ENCODE measurements around the gene RDH13. TPM values are rescaled to one million over a fixed set of nuclear protein-coding genes. Genes with fewer than 3 reads are reported as not detected.

RDH13 gene
- total RNA-seq, 1 experiment from 2014 or later: 31.1 TPM

DNA sequence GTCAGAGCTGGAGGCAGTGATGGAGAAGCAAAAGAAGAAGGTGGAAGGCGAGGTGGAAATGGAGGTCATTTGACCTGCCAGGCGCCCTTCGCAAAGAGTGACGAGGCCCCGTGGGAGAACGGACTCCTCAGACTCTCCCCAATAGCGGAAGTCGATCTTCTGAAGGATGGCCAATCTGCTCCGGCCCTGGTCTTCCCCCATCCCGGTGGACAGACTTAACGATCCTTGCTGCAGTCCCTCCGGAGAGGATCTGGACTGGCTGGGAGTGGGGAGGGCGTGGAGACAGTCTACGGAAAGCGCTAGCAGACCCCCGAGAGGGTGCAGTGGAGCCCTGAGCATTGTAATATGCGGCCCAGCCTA is 24.6 kb upstream of the RDH13 start:
- POLR2A ChIA-PET: no interaction called here
- RAD21 ChIA-PET (ENCODE audit: low non-redundant PET in 1 of 2, low total read pairs in 2 of 2, uncharacterized antibody in 2 of 2, unreplicated experiment in 2 of 2): no interaction called here
- no peak for ATAC-seq
- Histone ChIP-seq H3K4me3 (replicated peaks in 1 of 2; ENCODE audit: low read depth in 1 of 2, low read length in 2 of 2) (no peak overlapping the region), H3K79me2 (ENCODE audit: insufficient read depth, low read length) (no peaks in the 10 kb centered on the region), H2AFZ (ENCODE audit: low read depth, low read length, poor library complexity, severe bottlenecking) (no peak overlapping the region), H3K27ac (ENCODE audit: low read depth, low read length) (no peak overlapping the region), H3K9ac (ENCODE audit: low read length) (no peak overlapping the region), H3K4me1 (ENCODE audit: control insufficient read depth in 1 of 2, insufficient read depth in 2 of 2, low read length in 2 of 2) (peaks cover 0 to 3% of the 10 kb centered on the region in 2 experiments; a peak in 1 of 4 replicates), H3K9me3 (ENCODE audit: control insufficient read depth in 1 of 2, insufficient read depth in 1 of 2, low read depth in 1 of 2, low read length in 2 of 2) (no peaks in the 10 kb centered on the region), H4K20me1 (ENCODE audit: insufficient read depth) (no peaks in the 10 kb centered on the region), H3K4me2 (ENCODE audit: low read length) (no peak overlapping the region), H3K27me3 (ENCODE audit: insufficient read depth, low read length) (no peaks in the 10 kb centered on the region), H3K36me3 (ENCODE audit: control insufficient read depth in 1 of 2, insufficient read depth in 2 of 2, low read length in 2 of 2) (peaks cover 0 to 11% of the 10 kb centered on the region in 2 experiments; a peak in 2 of 4 replicates), H3K9me2 (ENCODE audit: insufficient read depth) (no peaks in the 10 kb centered on the region)
- no peak for DNase-seq (ENCODE audit: low read depth, low spot score)
- CTCF ChIA-PET: interaction anchor here (0.9 to 2.1 kb wide), 4 partner anchors 7 to 545 kb away, joined by 3 to 14 read pairs (median 4); no protein-coding TSS in a partner anchor
- intact Hi-C loops (cut with micrococcal nuclease): no loop called here
- BruUV-seq (replicated peaks): no TSS peak
- TF ChIP-seq JUND (IDR thresholded peaks at IDR 0.05) (no peak), ELF1 (IDR thresholded peaks at IDR 0.05; ENCODE audit: borderline replicate concordance, low read depth) (no peak), POLR2AphosphoS5 (IDR thresholded peaks at IDR 0.05; ENCODE audit: low read depth, low read length) (no peak), EGR1 (IDR thresholded peaks at IDR 0.05; ENCODE audit: low read depth) (no peak), RAD21 (IDR thresholded peaks at IDR 0.05; ENCODE audit: low read depth) (no peak), EZH2 (IDR thresholded peaks at IDR 0.05) (no peak), SIN3A (IDR thresholded peaks at IDR 0.05; ENCODE audit: low read depth) (no peak), POLR2A (IDR thresholded peaks at IDR 0.05; ENCODE audit: borderline replicate concordance, extremely low read depth, insufficient read depth, insufficient read length) (no peak), TCF7L2 (IDR thresholded peaks at IDR 0.05; ENCODE audit: borderline replicate concordance, extremely low read depth, insufficient read depth, insufficient read length) (no peak)

DNA sequence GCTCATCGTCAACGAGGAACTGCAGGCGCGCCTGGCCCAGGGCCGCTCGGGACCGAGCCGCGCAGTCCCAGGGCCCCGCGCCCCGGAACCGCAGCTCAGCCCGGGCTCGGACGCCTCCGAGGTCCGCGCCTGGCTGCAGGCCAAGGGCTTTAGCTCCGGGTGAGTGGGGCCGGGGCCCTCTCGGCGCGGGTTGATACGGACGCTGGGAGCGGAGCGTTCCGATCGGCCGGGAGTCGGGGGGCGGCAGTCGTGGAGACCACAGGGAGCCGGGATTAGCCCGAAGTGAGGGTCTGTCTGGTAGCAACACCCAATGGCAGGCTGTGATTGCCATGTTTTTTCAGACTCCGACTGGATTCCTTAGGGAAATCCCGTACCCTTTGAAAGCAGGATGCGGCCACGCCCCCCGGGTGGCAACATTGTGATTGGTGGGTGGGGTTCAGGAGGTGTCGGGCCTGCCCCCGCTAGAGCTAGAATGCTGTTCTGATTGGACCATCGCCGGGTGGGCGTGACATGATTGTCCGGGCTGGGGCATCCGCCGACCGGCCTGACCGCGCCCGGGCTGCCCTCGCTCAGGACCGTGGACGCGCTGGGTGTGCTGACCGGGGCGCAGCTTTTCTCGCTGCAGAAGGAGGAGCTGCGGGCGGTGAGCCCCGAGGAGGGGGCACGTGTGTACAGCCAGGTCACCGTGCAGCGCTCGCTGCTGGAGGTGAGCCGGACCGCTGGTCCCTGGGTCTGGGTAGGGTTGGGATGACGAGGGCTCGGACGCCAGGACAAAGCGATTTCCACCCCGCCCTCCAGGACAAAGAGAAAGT is 24.0 kb upstream of the RDH13 start:
- peaks cover 0 to 13% of the 10 kb centered on the region in 2 experiments; a peak in 2 of 4 replicates for H3K36me3 ChIP-seq (ENCODE audit: control insufficient read depth in 1 of 2, insufficient read depth in 2 of 2, low read length in 2 of 2)
- no peak overlapping the region for H3K4me2 ChIP-seq (ENCODE audit: low read length)
- no peaks in the 10 kb centered on the region for H3K27me3 ChIP-seq (ENCODE audit: insufficient read depth, low read length)
- no peaks in the 10 kb centered on the region for H4K20me1 ChIP-seq (ENCODE audit: insufficient read depth)
- no peak for ATAC-seq
- intact Hi-C loops (cut with micrococcal nuclease): no loop called here
- BruUV-seq (replicated peaks): no TSS peak
- H3K9me2 ChIP-seq (ENCODE audit: insufficient read depth): no peaks in the 10 kb centered on the region
- H3K27ac ChIP-seq (ENCODE audit: low read depth, low read length): no peak overlapping the region
- H2AFZ ChIP-seq (ENCODE audit: low read depth, low read length, poor library complexity, severe bottlenecking): no peak overlapping the region
- no peaks in the 10 kb centered on the region for H3K9me3 ChIP-seq (ENCODE audit: control insufficient read depth in 1 of 2, insufficient read depth in 1 of 2, low read depth in 1 of 2, low read length in 2 of 2)
- RAD21 ChIA-PET (ENCODE audit: low non-redundant PET in 1 of 2, low total read pairs in 2 of 2, uncharacterized antibody in 2 of 2, unreplicated experiment in 2 of 2): no interaction called here
- DNase-seq (ENCODE audit: low read depth, low spot score): no peak
- H3K9ac ChIP-seq (ENCODE audit: low read length): no peak overlapping the region
- TF ChIP-seq CBX3 (IDR thresholded peaks at IDR 0.05; ENCODE audit: low read depth): no peak
- TF ChIP-seq POLR2AphosphoS5 (IDR thresholded peaks at IDR 0.05; ENCODE audit: low read depth, low read length): no peak
- no peak for TF ChIP-seq ELF1 (IDR thresholded peaks at IDR 0.05; ENCODE audit: borderline replicate concordance, low read depth)
- TF ChIP-seq CEBPB (IDR thresholded peaks at IDR 0.05; ENCODE audit: low read depth): no peak
- TF ChIP-seq, protein P1, sequence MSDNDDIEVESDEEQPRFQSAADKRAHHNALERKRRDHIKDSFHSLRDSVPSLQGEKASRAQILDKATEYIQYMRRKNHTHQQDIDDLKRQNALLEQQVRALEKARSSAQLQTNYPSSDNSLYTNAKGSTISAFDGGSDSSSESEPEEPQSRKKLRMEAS (IDR thresholded peaks at IDR 0.05): no peak
- TF ChIP-seq EZH2phosphoT487 (IDR thresholded peaks at IDR 0.05; ENCODE audit: borderline replicate concordance): no peak
- TF ChIP-seq, protein P2, sequence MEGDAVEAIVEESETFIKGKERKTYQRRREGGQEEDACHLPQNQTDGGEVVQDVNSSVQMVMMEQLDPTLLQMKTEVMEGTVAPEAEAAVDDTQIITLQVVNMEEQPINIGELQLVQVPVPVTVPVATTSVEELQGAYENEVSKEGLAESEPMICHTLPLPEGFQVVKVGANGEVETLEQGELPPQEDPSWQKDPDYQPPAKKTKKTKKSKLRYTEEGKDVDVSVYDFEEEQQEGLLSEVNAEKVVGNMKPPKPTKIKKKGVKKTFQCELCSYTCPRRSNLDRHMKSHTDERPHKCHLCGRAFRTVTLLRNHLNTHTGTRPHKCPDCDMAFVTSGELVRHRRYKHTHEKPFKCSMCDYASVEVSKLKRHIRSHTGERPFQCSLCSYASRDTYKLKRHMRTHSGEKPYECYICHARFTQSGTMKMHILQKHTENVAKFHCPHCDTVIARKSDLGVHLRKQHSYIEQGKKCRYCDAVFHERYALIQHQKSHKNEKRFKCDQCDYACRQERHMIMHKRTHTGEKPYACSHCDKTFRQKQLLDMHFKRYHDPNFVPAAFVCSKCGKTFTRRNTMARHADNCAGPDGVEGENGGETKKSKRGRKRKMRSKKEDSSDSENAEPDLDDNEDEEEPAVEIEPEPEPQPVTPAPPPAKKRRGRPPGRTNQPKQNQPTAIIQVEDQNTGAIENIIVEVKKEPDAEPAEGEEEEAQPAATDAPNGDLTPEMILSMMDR (IDR thresholded peaks at IDR 0.05 in 2 of 3, conservative IDR thresholded peaks at IDR 0.05 in 1 of 3; ENCODE audit: borderline replicate concordance in 1 of 3, insufficient read depth in 1 of 3, low read depth in 2 of 3, low read length in 2 of 3): no peak
- no peak for TF ChIP-seq POLR2A (IDR thresholded peaks at IDR 0.05; ENCODE audit: borderline replicate concordance, extremely low read depth, insufficient read depth, insufficient read length)
- TF ChIP-seq, protein P3, sequence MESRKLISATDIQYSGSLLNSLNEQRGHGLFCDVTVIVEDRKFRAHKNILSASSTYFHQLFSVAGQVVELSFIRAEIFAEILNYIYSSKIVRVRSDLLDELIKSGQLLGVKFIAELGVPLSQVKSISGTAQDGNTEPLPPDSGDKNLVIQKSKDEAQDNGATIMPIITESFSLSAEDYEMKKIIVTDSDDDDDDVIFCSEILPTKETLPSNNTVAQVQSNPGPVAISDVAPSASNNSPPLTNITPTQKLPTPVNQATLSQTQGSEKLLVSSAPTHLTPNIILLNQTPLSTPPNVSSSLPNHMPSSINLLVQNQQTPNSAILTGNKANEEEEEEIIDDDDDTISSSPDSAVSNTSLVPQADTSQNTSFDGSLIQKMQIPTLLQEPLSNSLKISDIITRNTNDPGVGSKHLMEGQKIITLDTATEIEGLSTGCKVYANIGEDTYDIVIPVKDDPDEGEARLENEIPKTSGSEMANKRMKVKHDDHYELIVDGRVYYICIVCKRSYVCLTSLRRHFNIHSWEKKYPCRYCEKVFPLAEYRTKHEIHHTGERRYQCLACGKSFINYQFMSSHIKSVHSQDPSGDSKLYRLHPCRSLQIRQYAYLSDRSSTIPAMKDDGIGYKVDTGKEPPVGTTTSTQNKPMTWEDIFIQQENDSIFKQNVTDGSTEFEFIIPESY (IDR thresholded peaks at IDR 0.05; ENCODE audit: extremely low read depth, insufficient replicate concordance, low read length): no peak
- CTCF ChIA-PET: no interaction called here
- no peaks in the 10 kb centered on the region for H3K79me2 ChIP-seq (ENCODE audit: insufficient read depth, low read length)
- POLR2A ChIA-PET: no interaction called here
- peaks cover 0 to 8% of the 10 kb centered on the region in 2 experiments; a peak in 2 of 4 replicates for H3K4me1 ChIP-seq (ENCODE audit: control insufficient read depth in 1 of 2, insufficient read depth in 2 of 2, low read length in 2 of 2)
- no peak overlapping the region for H3K4me3 ChIP-seq (replicated peaks in 1 of 2; ENCODE audit: low read depth in 1 of 2, low read length in 2 of 2)

Measured in HCT116 (cell line).